Stimulated activated naive CD4-positive, alpha-beta T cell (primary cell): ENCODE data around the gene FLYWCH1.
A peak's percentile ranks its signal among the peaks of the same experiment; 100 is the strongest.
"Not testable (repeated sequence)": the region's sequence is repeated elsewhere in the genome, so short reads cannot be mapped to it uniquely, and the experiment has no call there.

Experiments
- DNase-seq, 6 experiments: peaks; one replicate each; lab custom pipeline; 2025; lab: John Stamatoyannopoulos, UW

The FLYWCH1 gene

GRCh38 chr16:2926650-2926999, 14.9 kb downstream of the FLYWCH1 start:
- no peak for DNase-seq

- peak; percentile 69 to 90 (median 82) for DNase-seq
Measured at GRCh38 chr16:2927010-2927646, 15.4 kb downstream of the FLYWCH1 start.

- DNase-seq, result not testable (repeated sequence)
Measured at GRCh38 chr16:2928151-2928550, 16.4 kb downstream of the FLYWCH1 start.

GRCh38 chr16:2928796-2929195, 17.1 kb downstream of the FLYWCH1 start:
- DNase-seq, result no peak

- DNase-seq, result no peak
Measured at GRCh38 chr16:2929693-2930092, 18.0 kb downstream of the FLYWCH1 start.

- DNase-seq, result no peak
Measured at GRCh38 chr16:2930236-2930635, 18.5 kb downstream of the FLYWCH1 start.

GRCh38 chr16:2931231-2931914, 19.6 kb downstream of the FLYWCH1 start:
- not testable (repeated sequence) for DNase-seq

GRCh38 chr16:2933136-2933535, 21.4 kb downstream of the FLYWCH1 start:
- DNase-seq, result no peak

- DNase-seq, result no peak
Measured at GRCh38 chr16:2933701-2934100, 22.0 kb downstream of the FLYWCH1 start.

GRCh38 chr16:2934450-2934849, 22.7 kb downstream of the FLYWCH1 start:
- no peak for DNase-seq

- no peak for DNase-seq
Measured at GRCh38 chr16:2936436-2937011, 24.8 kb downstream of the FLYWCH1 start.

GRCh38 chr16:2937170-2937569, 25.4 kb downstream of the FLYWCH1 start:
- DNase-seq, result no peak

GRCh38 chr16:2938206-2938605, 26.5 kb downstream of the FLYWCH1 start:
- no peak for DNase-seq

- DNase-seq, result no peak
Measured at GRCh38 chr16:2939968-2940367, 28.2 kb downstream of the FLYWCH1 start.

- no peak for DNase-seq
Measured at GRCh38 chr16:2942045-2942444, 30.3 kb downstream of the FLYWCH1 start.

- not testable (repeated sequence) for DNase-seq
Measured at GRCh38 chr16:2943716-2944115, 32.0 kb downstream of the FLYWCH1 start.

- DNase-seq, result no peak
Measured at GRCh38 chr16:2946649-2947048, 34.9 kb downstream of the FLYWCH1 start.

GRCh38 chr16:2948807-2949704, 37.3 kb downstream of the FLYWCH1 start:
- DNase-seq, result no peak

- DNase-seq, result no peak
Measured at GRCh38 chr16:2949705-2950352, 38.1 kb downstream of the FLYWCH1 start.

- no peak for DNase-seq
Measured at GRCh38 chr16:2950353-2950724, 38.6 kb downstream of the FLYWCH1 start.

- no peak for DNase-seq
Measured at GRCh38 chr16:2950773-2951172, 39.0 kb downstream of the FLYWCH1 start.

GRCh38 chr16:2952679-2953078, 40.9 kb downstream of the FLYWCH1 start:
- DNase-seq, result no peak
